Measurements from ENCODE around the gene C11orf42.

C11orf42 gene

DNA sequence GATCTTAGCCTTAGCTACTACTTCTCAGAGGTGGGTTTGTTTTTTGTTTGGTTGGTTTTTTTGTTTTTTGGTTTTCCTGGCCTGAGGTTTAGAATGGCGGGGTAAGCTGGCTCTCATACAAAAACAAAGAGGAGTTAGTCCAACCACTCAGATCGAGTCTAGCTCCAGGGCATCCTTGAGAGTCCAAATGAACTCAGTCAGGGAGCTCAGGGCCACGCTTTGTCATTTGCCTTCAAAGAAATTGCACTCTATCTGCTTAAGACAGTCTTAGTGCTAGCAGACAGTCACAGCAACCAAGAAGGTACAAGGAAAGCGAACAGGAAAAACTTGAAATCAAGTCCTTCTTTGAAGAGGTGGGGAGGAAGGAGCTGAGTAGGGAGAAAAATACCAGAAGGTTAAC, 11.1 kb downstream of the C11orf42 start (continued):
- TF ChIP-seq ZNF596 (tag by site-specific recombination; IDR thresholded peaks at IDR 0.05) = no peak
- TF ChIP-seq ZNF324 (tag by site-specific recombination; IDR thresholded peaks at IDR 0.05) = no peak
- TF ChIP-seq ZNF16 (tag by site-specific recombination; IDR thresholded peaks at IDR 0.05; ENCODE audit: low read depth) = no peak
- TF ChIP-seq ZNF24 (tag by site-specific recombination; IDR thresholded peaks at IDR 0.05) = no peak
- TF ChIP-seq ZNF792 (tag by site-specific recombination; IDR thresholded peaks at IDR 0.05) = no peak
- TF ChIP-seq REPIN1 (tag by site-specific recombination; IDR thresholded peaks at IDR 0.05; ENCODE audit: low read depth) = no peak
- no peak for TF ChIP-seq ZNF521 (tag by site-specific recombination; IDR thresholded peaks at IDR 0.05)
- TF ChIP-seq ZNF174 (tag by site-specific recombination; IDR thresholded peaks at IDR 0.05) = no peak
- no peak for TF ChIP-seq ZBTB48 (tag by site-specific recombination; IDR thresholded peaks at IDR 0.05)
- no peak for TF ChIP-seq GLIS1 (tag by site-specific recombination; IDR thresholded peaks at IDR 0.05)
- TF ChIP-seq MEIS1 (CRISPR knock-in tag; IDR thresholded peaks at IDR 0.05; ENCODE audit: borderline replicate concordance) = no peak
- no peak for TF ChIP-seq ZNF132 (tag by site-specific recombination; IDR thresholded peaks at IDR 0.05; ENCODE audit: borderline replicate concordance)

DNA sequence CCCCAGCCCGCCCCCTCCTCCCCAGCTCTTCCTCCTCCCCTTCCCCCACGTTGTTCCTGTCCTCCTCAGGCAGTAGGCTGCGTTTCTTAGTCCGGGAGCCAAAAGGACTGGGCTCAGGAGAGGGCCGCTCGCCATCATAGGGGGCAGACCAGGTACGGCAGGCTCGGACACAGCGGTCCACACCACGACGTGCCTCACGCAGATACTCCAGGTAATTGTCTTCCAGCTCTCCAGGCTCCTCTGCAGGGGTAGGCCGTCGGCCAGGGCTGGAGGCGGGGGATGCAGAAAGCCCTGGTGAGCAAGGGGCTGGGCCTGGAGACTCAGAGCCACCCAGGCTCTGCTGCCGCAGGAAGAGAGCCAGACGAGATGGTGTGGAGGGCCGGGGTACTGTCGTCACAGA, 12.4 kb downstream of the C11orf42 start:
- Histone ChIP-seq H3K36me3 (ENCODE audit: control insufficient read depth in 2 of 2, insufficient read depth in 1 of 2, low read length in 2 of 2) (peaks cover 0 to 97% of the 10 kb centered on the region in 2 experiments; a peak in 2 of 3 replicates), H3K27ac (ENCODE audit: extremely low read depth, low read depth, low read length) (no peak overlapping the region), H3K4me1 (ENCODE audit: control insufficient read depth, insufficient read depth, low read length) (no peaks in the 10 kb centered on the region), H3K9me3 (ENCODE audit: control insufficient read depth, insufficient read depth, low read depth, low read length) (no peaks in the 10 kb centered on the region), H3K4me3 (ENCODE audit: low read depth, low read length) (no peak overlapping the region)
- POLR2A ChIA-PET = no interaction called here
- CTCF ChIA-PET = no interaction called here
- TF ChIP-seq REPIN1 (tag by site-specific recombination; IDR thresholded peaks at IDR 0.05; ENCODE audit: low read depth) = no peak
- no peak for TF ChIP-seq ZNF843 (tag by site-specific recombination; IDR thresholded peaks at IDR 0.05)
- no peak for TF ChIP-seq ZNF623 (tag by site-specific recombination; IDR thresholded peaks at IDR 0.05)
- no peak for TF ChIP-seq ZNF433 (tag by site-specific recombination; IDR thresholded peaks at IDR 0.05; ENCODE audit: low read depth)
- TF ChIP-seq, protein P1, sequence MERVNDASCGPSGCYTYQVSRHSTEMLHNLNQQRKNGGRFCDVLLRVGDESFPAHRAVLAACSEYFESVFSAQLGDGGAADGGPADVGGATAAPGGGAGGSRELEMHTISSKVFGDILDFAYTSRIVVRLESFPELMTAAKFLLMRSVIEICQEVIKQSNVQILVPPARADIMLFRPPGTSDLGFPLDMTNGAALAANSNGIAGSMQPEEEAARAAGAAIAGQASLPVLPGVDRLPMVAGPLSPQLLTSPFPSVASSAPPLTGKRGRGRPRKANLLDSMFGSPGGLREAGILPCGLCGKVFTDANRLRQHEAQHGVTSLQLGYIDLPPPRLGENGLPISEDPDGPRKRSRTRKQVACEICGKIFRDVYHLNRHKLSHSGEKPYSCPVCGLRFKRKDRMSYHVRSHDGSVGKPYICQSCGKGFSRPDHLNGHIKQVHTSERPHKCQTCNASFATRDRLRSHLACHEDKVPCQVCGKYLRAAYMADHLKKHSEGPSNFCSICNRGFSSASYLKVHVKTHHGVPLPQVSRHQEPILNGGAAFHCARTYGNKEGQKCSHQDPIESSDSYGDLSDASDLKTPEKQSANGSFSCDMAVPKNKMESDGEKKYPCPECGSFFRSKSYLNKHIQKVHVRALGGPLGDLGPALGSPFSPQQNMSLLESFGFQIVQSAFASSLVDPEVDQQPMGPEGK (tag by site-specific recombination; IDR thresholded peaks at IDR 0.05) = no peak
- TF ChIP-seq ZNF324 (tag by site-specific recombination; IDR thresholded peaks at IDR 0.05) = no peak
- TF ChIP-seq, protein P2, sequence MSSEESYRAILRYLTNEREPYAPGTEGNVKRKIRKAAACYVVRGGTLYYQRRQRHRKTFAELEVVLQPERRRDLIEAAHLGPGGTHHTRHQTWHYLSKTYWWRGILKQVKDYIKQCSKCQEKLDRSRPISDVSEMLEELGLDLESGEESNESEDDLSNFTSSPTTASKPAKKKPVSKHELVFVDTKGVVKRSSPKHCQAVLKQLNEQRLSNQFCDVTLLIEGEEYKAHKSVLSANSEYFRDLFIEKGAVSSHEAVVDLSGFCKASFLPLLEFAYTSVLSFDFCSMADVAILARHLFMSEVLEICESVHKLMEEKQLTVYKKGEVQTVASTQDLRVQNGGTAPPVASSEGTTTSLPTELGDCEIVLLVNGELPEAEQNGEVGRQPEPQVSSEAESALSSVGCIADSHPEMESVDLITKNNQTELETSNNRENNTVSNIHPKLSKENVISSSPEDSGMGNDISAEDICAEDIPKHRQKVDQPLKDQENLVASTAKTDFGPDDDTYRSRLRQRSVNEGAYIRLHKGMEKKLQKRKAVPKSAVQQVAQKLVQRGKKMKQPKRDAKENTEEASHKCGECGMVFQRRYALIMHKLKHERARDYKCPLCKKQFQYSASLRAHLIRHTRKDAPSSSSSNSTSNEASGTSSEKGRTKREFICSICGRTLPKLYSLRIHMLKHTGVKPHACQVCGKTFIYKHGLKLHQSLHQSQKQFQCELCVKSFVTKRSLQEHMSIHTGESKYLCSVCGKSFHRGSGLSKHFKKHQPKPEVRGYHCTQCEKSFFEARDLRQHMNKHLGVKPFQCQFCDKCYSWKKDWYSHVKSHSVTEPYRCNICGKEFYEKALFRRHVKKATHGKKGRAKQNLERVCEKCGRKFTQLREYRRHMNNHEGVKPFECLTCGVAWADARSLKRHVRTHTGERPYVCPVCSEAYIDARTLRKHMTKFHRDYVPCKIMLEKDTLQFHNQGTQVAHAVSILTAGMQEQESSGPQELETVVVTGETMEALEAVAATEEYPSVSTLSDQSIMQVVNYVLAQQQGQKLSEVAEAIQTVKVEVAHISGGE (tag by site-specific recombination; conservative IDR thresholded peaks at IDR 0.05; ENCODE audit: low read depth) = no peak
- no peak for TF ChIP-seq ZNF571 (tag by site-specific recombination; IDR thresholded peaks at IDR 0.05)
- TF ChIP-seq ZBTB20 (tag by site-specific recombination; IDR thresholded peaks at IDR 0.05) = no peak
- TF ChIP-seq ZNF830 (tag by site-specific recombination; IDR thresholded peaks at IDR 0.05; ENCODE audit: low read depth) = no peak
- TF ChIP-seq ZNF549 (tag by site-specific recombination; IDR thresholded peaks at IDR 0.05) = no peak
- TF ChIP-seq, protein P3, sequence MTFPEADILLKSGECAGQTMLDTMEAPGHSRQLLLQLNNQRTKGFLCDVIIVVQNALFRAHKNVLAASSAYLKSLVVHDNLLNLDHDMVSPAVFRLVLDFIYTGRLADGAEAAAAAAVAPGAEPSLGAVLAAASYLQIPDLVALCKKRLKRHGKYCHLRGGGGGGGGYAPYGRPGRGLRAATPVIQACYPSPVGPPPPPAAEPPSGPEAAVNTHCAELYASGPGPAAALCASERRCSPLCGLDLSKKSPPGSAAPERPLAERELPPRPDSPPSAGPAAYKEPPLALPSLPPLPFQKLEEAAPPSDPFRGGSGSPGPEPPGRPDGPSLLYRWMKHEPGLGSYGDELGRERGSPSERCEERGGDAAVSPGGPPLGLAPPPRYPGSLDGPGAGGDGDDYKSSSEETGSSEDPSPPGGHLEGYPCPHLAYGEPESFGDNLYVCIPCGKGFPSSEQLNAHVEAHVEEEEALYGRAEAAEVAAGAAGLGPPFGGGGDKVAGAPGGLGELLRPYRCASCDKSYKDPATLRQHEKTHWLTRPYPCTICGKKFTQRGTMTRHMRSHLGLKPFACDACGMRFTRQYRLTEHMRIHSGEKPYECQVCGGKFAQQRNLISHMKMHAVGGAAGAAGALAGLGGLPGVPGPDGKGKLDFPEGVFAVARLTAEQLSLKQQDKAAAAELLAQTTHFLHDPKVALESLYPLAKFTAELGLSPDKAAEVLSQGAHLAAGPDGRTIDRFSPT (tag by site-specific recombination; IDR thresholded peaks at IDR 0.05) = no peak
- TF ChIP-seq SALL2 (tag by site-specific recombination; IDR thresholded peaks at IDR 0.05; ENCODE audit: borderline replicate concordance) = no peak
- no peak for TF ChIP-seq GLI2 (tag by site-specific recombination; IDR thresholded peaks at IDR 0.05; ENCODE audit: borderline replicate concordance, low read depth)
- TF ChIP-seq, protein P4, sequence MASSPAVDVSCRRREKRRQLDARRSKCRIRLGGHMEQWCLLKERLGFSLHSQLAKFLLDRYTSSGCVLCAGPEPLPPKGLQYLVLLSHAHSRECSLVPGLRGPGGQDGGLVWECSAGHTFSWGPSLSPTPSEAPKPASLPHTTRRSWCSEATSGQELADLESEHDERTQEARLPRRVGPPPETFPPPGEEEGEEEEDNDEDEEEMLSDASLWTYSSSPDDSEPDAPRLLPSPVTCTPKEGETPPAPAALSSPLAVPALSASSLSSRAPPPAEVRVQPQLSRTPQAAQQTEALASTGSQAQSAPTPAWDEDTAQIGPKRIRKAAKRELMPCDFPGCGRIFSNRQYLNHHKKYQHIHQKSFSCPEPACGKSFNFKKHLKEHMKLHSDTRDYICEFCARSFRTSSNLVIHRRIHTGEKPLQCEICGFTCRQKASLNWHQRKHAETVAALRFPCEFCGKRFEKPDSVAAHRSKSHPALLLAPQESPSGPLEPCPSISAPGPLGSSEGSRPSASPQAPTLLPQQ (tag by site-specific recombination; IDR thresholded peaks at IDR 0.05) = no peak

Data from HEK293 (cell line).